HepG2 (cell line): Measurements from ENCODE around the gene RAB6A. TPM values are rescaled to one million over a fixed set of nuclear protein-coding genes. Genes with fewer than 3 reads are reported as not detected.
A peak's percentile ranks its signal among the peaks of the same experiment; 100 is the strongest.

ENCODE experiments used
- ARHGAP35 ChIP-seq: sonication (generic); formaldehyde crosslinking; IDR thresholded peaks from 2 replicates; pipeline ENCODE4 v1.9.0; 2022; ENCODE audit warnings: mild to moderate bottlenecking, inconsistent platforms, moderate library complexity, missing genetic modification reagents, borderline replicate concordance
- FOXA3 ChIP-seq: IDR thresholded peaks from 2 replicates; pipeline ENCODE4 v1.6.1; 2016; ENCODE audit warnings: missing genetic modification reagents, missing compliant biosample characterization
- FOXM1 ChIP-seq: sonication (generic); formaldehyde crosslinking; IDR thresholded peaks from 2 replicates; pipeline ENCODE4 v1.5.0; 2020; ENCODE audit warnings: missing genetic modification reagents
- FOXO1 ChIP-seq: sonication (generic); formaldehyde crosslinking; IDR thresholded peaks from 2 replicates; pipeline ENCODE4 v1.4.0; 2020; ENCODE audit warnings: missing genetic modification reagents
- GATA4 ChIP-seq: sonication (generic); IDR thresholded peaks from 2 replicates; pipeline ENCODE4 v1.6.1; 2016; ENCODE audit warnings: antibody characterized with exemption, low read depth, borderline replicate concordance
- LRRFIP1 ChIP-seq: sonication (generic); formaldehyde crosslinking; conservative IDR thresholded peaks from 2 replicates; pipeline ENCODE4 v1.4.0; 2020; ENCODE audit warnings: missing genetic modification reagents
- RARG ChIP-seq: sonication (generic); formaldehyde crosslinking; IDR thresholded peaks from 2 replicates; pipeline ENCODE4 v1.4.0; 2020; ENCODE audit warnings: low read depth, mild to moderate bottlenecking, missing genetic modification reagents
- SMAD9 ChIP-seq: sonication (generic); formaldehyde crosslinking; IDR thresholded peaks from 2 replicates; pipeline ENCODE4 v1.5.1; 2020; ENCODE audit warnings: mild to moderate bottlenecking, missing genetic modification reagents
- THAP9 ChIP-seq: sonication (generic); formaldehyde crosslinking; IDR thresholded peaks from 2 replicates; pipeline ENCODE4; 2020; ENCODE audit warnings: missing genetic modification reagents, mild to moderate bottlenecking, borderline replicate concordance
- ZBTB39 ChIP-seq: sonication (generic); formaldehyde crosslinking; IDR thresholded peaks from 2 replicates; pipeline ENCODE4 v1.5.0; 2020; ENCODE audit warnings: missing genetic modification reagents
- ZC3H13 ChIP-seq: sonication (generic); formaldehyde crosslinking; IDR thresholded peaks from 2 replicates; pipeline ENCODE4 v1.8.1; 2023; ENCODE audit warnings: mild to moderate bottlenecking, missing genetic modification reagents, moderate library complexity
- ZFX ChIP-seq: sonication (generic); formaldehyde crosslinking; IDR thresholded peaks from 2 replicates; pipeline ENCODE4 v1.4.0; 2020; ENCODE audit warnings: mild to moderate bottlenecking, low read depth, missing genetic modification reagents, moderate library complexity
- ZNF264 ChIP-seq: sonication (generic); formaldehyde crosslinking; IDR thresholded peaks from 2 replicates; pipeline ENCODE4 v1.4.0; 2020; ENCODE audit warnings: missing genetic modification reagents
- ZNF44 ChIP-seq: sonication (generic); formaldehyde crosslinking; IDR thresholded peaks from 2 replicates; pipeline ENCODE4 v1.5.1; 2020; ENCODE audit warnings: mild to moderate bottlenecking, missing genetic modification reagents
- ZNF724P ChIP-seq: sonication (generic); formaldehyde crosslinking; IDR thresholded peaks from 2 replicates; pipeline ENCODE4 v1.8.0; 2022; ENCODE audit warnings: missing genetic modification reagents, borderline replicate concordance
- ZNF773 ChIP-seq: sonication (generic); formaldehyde crosslinking; IDR thresholded peaks from 2 replicates; pipeline ENCODE4 v1.4.0; 2020; ENCODE audit warnings: missing genetic modification reagents, borderline replicate concordance
- ZNF781 ChIP-seq: sonication (generic); formaldehyde crosslinking; IDR thresholded peaks from 2 replicates; pipeline ENCODE4 v1.5.1; 2020; ENCODE audit warnings: borderline replicate concordance, mild to moderate bottlenecking, missing genetic modification reagents; ENCODE audit errors: not compliant biosample characterization
- ZNF790 ChIP-seq: sonication (generic); formaldehyde crosslinking; IDR thresholded peaks from 2 replicates; pipeline ENCODE4 v1.8.0; 2022; ENCODE audit warnings: missing genetic modification reagents, mild to moderate bottlenecking, borderline replicate concordance
- polyA plus RNA-seq, 8 experiments: library from polyadenylated mRNA; depleted of rRNA in 3 of 8; stranded (reverse) in 7 of 8; unstranded in 1 of 8; fragments of >200 nt; fragmentation: Illumina TruSeq in 4 of 8; extraction: Trizol in 4 of 8; gene quantifications; 2 replicates each; pipeline versions ENCODE4 v1.2.1 to v1.2.3, GENCODE V29; 2011 to 2016; ENCODE audit warnings: low read depth in 4 of 8, missing spikeins in 1 of 8, mixed read lengths in 1 of 8; ENCODE audit not compliant: insufficient read depth in 1 of 8
- total RNA-seq, 5 experiments: library from RNA; depleted of rRNA; stranded (reverse); fragments of >200 nt; fragmentation: Illumina TruSeq; extraction: Trizol; gene quantifications; 2 replicates each; pipeline ENCODE4 v1.2.3, GENCODE V29; 2016; ENCODE audit warnings: low read depth in 1 of 5

The RAB6A gene
- total and polyA plus RNA-seq, 2 of the 13 experiments (the other 11 are each of a cell fraction or from before 2014, with no cell fraction given): 74.3 to 121 TPM

- TF ChIP-seq ZC3H13 (CRISPR knock-in tag) (no peak; the same call in 1 of the 2 replicates), GATA4 (no peak), ZNF724P (CRISPR knock-in tag) (no peak), ZNF773 (CRISPR knock-in tag) (no peak), ARHGAP35 (no peak), ZFX (CRISPR knock-in tag) (peak; percentile 59; the same call in 1 of the 2 replicates), FOXM1 (CRISPR knock-in tag) (no peak), SMAD9 (CRISPR knock-in tag) (no peak), ZNF790 (CRISPR knock-in tag) (no peak), LRRFIP1 (CRISPR knock-in tag) (no peak), FOXA3 (CRISPR knock-in tag) (peak; percentile 56; the same call in 1 of the 2 replicates), ZNF264 (no peak), FOXO1 (CRISPR knock-in tag) (no peak; the same call in 1 of the 2 replicates), THAP9 (no peak), ZBTB39 (CRISPR knock-in tag) (no peak), ZNF44 (CRISPR knock-in tag) (no peak), RARG (CRISPR knock-in tag) (no peak), ZNF781 (no peak)
Observed at GRCh38 chr11:73652046-73652730, 108.7 kb downstream of the RAB6A start (continued).
